ENCODE data around the gene GHITM.

The GHITM gene

GRCh38 chr10:84198206-84198915 is 59.1 kb downstream of the GHITM start:
- Histone ChIP-seq H3K4me3 (ENCODE audit: low read depth, low read length) (no peak overlapping the region), H3K27ac (no peak overlapping the region), H3K36me3 (replicated peaks) (no peaks in the 10 kb centered on the region), H3K27me3 (replicated peaks) (peaks cover 31% of the 10 kb centered on the region)
- in situ Hi-C loops (cut with HindIII; ENCODE audit: low pct_ligation_motif_present, low sequenced_read_pairs), result no loop called here
- TF ChIP-seq CTCF (IDR thresholded peaks at IDR 0.05; ENCODE audit: low read depth, low read length, missing control alignments), result no peak
- DNase-seq, result no peak

DNA sequence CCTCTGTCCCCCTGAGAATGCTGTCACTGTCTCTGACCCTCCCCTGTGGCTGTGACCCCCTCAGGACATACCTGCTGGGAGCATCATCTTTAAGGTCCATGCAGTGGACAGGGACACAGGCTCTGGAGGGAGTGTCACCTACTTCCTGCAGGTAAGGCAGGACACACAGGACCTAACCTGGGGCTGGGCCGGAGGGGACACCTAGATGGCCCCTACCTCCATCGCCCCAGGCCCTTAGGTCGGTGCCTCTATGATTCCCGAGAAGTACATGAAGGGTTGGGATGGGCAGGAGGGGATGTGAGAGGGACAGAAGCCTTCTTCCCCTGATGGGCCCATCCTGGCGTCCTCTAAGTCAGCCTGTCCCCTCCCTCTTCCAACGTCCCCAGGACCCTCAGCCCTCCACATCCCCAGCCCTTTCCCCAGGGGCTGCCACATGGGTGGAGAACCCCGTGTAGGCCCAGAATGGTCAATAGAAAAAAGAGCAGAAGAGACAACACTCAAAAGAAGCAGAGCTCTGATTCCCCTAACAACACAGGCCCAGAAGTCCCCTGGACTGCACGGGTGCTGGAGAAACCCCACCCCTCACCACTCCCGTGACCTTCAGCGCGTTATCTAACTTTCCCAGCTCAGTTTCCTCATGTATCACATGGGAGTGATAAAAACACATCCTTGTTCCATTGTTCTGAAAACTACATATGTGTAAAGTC is 61.4 kb downstream of the GHITM start:
- in situ Hi-C loops (cut with HindIII; ENCODE audit: low pct_ligation_motif_present, low sequenced_read_pairs), result no loop called here
- H3K27me3 ChIP-seq (replicated peaks), result peaks cover 7% of the 10 kb centered on the region
- DNase-seq, result no peak
- H3K4me3 ChIP-seq (ENCODE audit: low read depth, low read length), result no peak overlapping the region
- H3K27ac ChIP-seq, result no peak overlapping the region
- H3K36me3 ChIP-seq (replicated peaks), result no peaks in the 10 kb centered on the region
- TF ChIP-seq CTCF (IDR thresholded peaks at IDR 0.05; ENCODE audit: low read depth, low read length, missing control alignments), result no peak

GRCh38 chr10:84201244-84201606 is 61.9 kb downstream of the GHITM start:
- TF ChIP-seq CTCF (IDR thresholded peaks at IDR 0.05; ENCODE audit: low read depth, low read length, missing control alignments), result no peak
- in situ Hi-C loops (cut with HindIII; ENCODE audit: low pct_ligation_motif_present, low sequenced_read_pairs), result no loop called here
- Histone ChIP-seq H3K27me3 (replicated peaks) (peaks cover 2% of the 10 kb centered on the region), H3K27ac (no peak overlapping the region), H3K36me3 (replicated peaks) (no peaks in the 10 kb centered on the region), H3K4me3 (ENCODE audit: low read depth, low read length) (no peak overlapping the region)
- DNase-seq, result no peak

DNA sequence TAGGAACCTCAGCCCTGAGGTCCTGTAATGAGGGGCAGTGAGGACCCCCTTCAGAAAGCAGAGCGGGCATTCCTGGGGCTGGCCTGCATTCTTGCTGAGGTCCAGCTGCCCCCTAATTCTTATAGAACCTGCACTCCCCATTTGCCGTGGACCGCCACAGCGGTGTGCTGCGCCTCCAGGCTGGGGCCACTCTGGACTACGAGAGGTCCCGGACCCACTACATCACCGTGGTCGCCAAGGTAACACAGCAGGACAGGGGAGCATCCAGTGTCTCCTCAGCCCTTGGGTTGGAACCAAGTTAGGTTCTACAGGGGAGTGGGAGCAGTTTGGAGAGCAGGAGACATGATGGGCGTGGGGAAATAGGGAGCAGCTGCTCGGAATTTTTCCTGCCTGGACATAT is 62.4 kb downstream of the GHITM start:
- Histone ChIP-seq H3K27me3 (replicated peaks) (no peaks in the 10 kb centered on the region), H3K4me3 (ENCODE audit: low read depth, low read length) (no peak overlapping the region), H3K36me3 (replicated peaks) (no peaks in the 10 kb centered on the region), H3K27ac (no peak overlapping the region)
- no peak for TF ChIP-seq CTCF (IDR thresholded peaks at IDR 0.05; ENCODE audit: low read depth, low read length, missing control alignments)
- no peak for DNase-seq
- in situ Hi-C loops (cut with HindIII; ENCODE audit: low pct_ligation_motif_present, low sequenced_read_pairs), result no loop called here

DNA sequence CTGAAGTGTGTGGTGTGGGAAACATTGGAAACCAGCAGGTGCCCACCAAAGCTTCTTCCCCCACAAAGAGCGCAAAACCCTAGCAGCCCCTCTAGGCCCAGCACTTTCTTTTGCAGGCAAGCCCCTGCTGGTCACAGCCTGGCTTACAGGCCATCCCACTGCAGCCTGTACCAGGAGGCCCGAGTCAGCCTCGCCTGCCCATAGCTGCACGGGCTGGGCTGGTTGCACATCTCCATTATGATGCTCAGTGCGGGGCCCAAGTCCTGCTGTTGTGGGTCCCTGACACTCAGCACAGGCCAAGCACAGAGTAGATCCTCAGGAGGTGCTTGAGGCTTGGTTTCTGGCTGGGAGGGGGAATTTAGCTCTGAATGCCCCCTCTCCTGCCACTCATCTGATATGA is 63.0 kb downstream of the GHITM start:
- Histone ChIP-seq H3K27ac (no peak overlapping the region), H3K36me3 (replicated peaks) (no peaks in the 10 kb centered on the region), H3K4me3 (ENCODE audit: low read depth, low read length) (no peak overlapping the region), H3K27me3 (replicated peaks) (no peaks in the 10 kb centered on the region)
- TF ChIP-seq CTCF (IDR thresholded peaks at IDR 0.05; ENCODE audit: low read depth, low read length, missing control alignments), result no peak
- DNase-seq, result no peak
- in situ Hi-C loops (cut with HindIII; ENCODE audit: low pct_ligation_motif_present, low sequenced_read_pairs), result no loop called here
